WTC11 (cell line): ENCODE data around the gene MIB1.

Source experiments
- ATF3 ChIP-seq: sonication (generic); formaldehyde crosslinking; conservative IDR thresholded peaks from 2 replicates; pipeline ENCODE4 v1.8.1; 2022; ENCODE audit warnings: mild to moderate bottlenecking, missing genetic modification reagents
- CREB1 ChIP-seq: sonication (generic); formaldehyde crosslinking; IDR thresholded peaks from 2 replicates; pipeline ENCODE4 v1.8.0; 2023; ENCODE audit warnings: mild to moderate bottlenecking, missing genetic modification reagents
- CREM ChIP-seq: sonication (generic); formaldehyde crosslinking; IDR thresholded peaks from 2 replicates; pipeline ENCODE4 v1.8.1; 2022; ENCODE audit warnings: mild to moderate bottlenecking, missing genetic modification reagents, moderate library complexity
- FOXP1 ChIP-seq: sonication (generic); formaldehyde crosslinking; IDR thresholded peaks from 2 replicates; pipeline ENCODE4 v1.8.0; 2022; ENCODE audit warnings: missing genetic modification reagents, mild to moderate bottlenecking, moderate library complexity, borderline replicate concordance
- MAX ChIP-seq: sonication (generic); formaldehyde crosslinking; IDR thresholded peaks from 2 replicates; pipeline ENCODE4 v1.8.0; 2022; ENCODE audit warnings: mild to moderate bottlenecking, missing genetic modification reagents
- NR1H2 ChIP-seq: sonication (generic); formaldehyde crosslinking; IDR thresholded peaks from 2 replicates; pipeline ENCODE4 v1.9.0; 2021; ENCODE audit warnings: mild to moderate bottlenecking, moderate library complexity, missing genetic modification reagents
- NR2C2 ChIP-seq: sonication (generic); formaldehyde crosslinking; IDR thresholded peaks from 2 replicates; pipeline ENCODE4 v1.8.0; 2022; ENCODE audit warnings: mild to moderate bottlenecking, missing genetic modification reagents
- ZNF263 ChIP-seq: sonication (generic); formaldehyde crosslinking; IDR thresholded peaks from 2 replicates; pipeline ENCODE4 v1.8.1; 2022; ENCODE audit warnings: low read depth, mild to moderate bottlenecking, moderate library complexity, missing genetic modification reagents
- ZNF317 ChIP-seq: sonication (generic); formaldehyde crosslinking; IDR thresholded peaks from 2 replicates; pipeline ENCODE4 v1.8.1; 2023; ENCODE audit warnings: low read depth, mild to moderate bottlenecking, moderate library complexity, missing genetic modification reagents, borderline replicate concordance
- TF ChIP-seq, protein P1 (sequence below): fragments of 200-600 bp; IDR thresholded peaks from 2 replicates; pipeline ENCODE4 v1.8.0; 2022; ENCODE audit warnings: antibody characterized with exemption
- TF ChIP-seq, protein P2 (sequence below): fragments of 250-450 bp; sonication (Bioruptor Pico); IDR thresholded peaks from 2 replicates; pipeline ENCODE4 v1.9.0; 2021; ENCODE audit warnings: mild to moderate bottlenecking, borderline replicate concordance
- TF ChIP-seq, protein P3 (sequence below): sonication (generic); formaldehyde crosslinking; IDR thresholded peaks from 2 replicates; pipeline ENCODE4 v1.8.1; 2023; ENCODE audit warnings: mild to moderate bottlenecking, missing genetic modification reagents, moderate library complexity

GRCh38 chr18:21786526-21786925, 45.9 kb downstream of the MIB1 start:
- TF ChIP-seq, protein P1, sequence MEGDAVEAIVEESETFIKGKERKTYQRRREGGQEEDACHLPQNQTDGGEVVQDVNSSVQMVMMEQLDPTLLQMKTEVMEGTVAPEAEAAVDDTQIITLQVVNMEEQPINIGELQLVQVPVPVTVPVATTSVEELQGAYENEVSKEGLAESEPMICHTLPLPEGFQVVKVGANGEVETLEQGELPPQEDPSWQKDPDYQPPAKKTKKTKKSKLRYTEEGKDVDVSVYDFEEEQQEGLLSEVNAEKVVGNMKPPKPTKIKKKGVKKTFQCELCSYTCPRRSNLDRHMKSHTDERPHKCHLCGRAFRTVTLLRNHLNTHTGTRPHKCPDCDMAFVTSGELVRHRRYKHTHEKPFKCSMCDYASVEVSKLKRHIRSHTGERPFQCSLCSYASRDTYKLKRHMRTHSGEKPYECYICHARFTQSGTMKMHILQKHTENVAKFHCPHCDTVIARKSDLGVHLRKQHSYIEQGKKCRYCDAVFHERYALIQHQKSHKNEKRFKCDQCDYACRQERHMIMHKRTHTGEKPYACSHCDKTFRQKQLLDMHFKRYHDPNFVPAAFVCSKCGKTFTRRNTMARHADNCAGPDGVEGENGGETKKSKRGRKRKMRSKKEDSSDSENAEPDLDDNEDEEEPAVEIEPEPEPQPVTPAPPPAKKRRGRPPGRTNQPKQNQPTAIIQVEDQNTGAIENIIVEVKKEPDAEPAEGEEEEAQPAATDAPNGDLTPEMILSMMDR = no peak
- no peak for TF ChIP-seq NR1H2
- TF ChIP-seq, protein P2, sequence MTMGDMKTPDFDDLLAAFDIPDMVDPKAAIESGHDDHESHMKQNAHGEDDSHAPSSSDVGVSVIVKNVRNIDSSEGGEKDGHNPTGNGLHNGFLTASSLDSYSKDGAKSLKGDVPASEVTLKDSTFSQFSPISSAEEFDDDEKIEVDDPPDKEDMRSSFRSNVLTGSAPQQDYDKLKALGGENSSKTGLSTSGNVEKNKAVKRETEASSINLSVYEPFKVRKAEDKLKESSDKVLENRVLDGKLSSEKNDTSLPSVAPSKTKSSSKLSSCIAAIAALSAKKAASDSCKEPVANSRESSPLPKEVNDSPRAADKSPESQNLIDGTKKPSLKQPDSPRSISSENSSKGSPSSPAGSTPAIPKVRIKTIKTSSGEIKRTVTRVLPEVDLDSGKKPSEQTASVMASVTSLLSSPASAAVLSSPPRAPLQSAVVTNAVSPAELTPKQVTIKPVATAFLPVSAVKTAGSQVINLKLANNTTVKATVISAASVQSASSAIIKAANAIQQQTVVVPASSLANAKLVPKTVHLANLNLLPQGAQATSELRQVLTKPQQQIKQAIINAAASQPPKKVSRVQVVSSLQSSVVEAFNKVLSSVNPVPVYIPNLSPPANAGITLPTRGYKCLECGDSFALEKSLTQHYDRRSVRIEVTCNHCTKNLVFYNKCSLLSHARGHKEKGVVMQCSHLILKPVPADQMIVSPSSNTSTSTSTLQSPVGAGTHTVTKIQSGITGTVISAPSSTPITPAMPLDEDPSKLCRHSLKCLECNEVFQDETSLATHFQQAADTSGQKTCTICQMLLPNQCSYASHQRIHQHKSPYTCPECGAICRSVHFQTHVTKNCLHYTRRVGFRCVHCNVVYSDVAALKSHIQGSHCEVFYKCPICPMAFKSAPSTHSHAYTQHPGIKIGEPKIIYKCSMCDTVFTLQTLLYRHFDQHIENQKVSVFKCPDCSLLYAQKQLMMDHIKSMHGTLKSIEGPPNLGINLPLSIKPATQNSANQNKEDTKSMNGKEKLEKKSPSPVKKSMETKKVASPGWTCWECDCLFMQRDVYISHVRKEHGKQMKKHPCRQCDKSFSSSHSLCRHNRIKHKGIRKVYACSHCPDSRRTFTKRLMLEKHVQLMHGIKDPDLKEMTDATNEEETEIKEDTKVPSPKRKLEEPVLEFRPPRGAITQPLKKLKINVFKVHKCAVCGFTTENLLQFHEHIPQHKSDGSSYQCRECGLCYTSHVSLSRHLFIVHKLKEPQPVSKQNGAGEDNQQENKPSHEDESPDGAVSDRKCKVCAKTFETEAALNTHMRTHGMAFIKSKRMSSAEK (CRISPR knock-in tag) = no peak
- TF ChIP-seq ZNF317 (CRISPR knock-in tag) = no peak
- TF ChIP-seq, protein P3, sequence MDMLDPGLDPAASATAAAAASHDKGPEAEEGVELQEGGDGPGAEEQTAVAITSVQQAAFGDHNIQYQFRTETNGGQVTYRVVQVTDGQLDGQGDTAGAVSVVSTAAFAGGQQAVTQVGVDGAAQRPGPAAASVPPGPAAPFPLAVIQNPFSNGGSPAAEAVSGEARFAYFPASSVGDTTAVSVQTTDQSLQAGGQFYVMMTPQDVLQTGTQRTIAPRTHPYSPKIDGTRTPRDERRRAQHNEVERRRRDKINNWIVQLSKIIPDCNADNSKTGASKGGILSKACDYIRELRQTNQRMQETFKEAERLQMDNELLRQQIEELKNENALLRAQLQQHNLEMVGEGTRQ (CRISPR knock-in tag) = no peak
- no peak for TF ChIP-seq CREB1 (CRISPR knock-in tag)
- no peak for TF ChIP-seq CREM
- no peak for TF ChIP-seq NR2C2 (CRISPR knock-in tag)
- no peak for TF ChIP-seq MAX (CRISPR knock-in tag)
- no peak for TF ChIP-seq FOXP1 (CRISPR knock-in tag)
- TF ChIP-seq ZNF263 (CRISPR knock-in tag) = no peak
- no peak for TF ChIP-seq ATF3 (CRISPR knock-in tag)
